Hepatocyte (in vitro differentiated cells): ENCODE measurements around the gene SLC6A12. TPM values are rescaled to one million over a fixed set of nuclear protein-coding genes. Genes with fewer than 3 reads are reported as not detected.

ENCODE experiments used
- DNase-seq: peaks from one replicate; pipeline ENCODE4 v3.0.0-alpha.2; 2016; ENCODE audit warnings: low spot score
- H2AFZ ChIP-seq: fragments of 200-600 bp; sonication (generic); 2 replicates; pipeline ENCODE4 v1.6.0; 2016; ENCODE audit warnings: antibody characterized with exemption, mild to moderate bottlenecking
- H3K27ac ChIP-seq: fragments of 200-600 bp; sonication (generic); 2 replicates; pipeline ENCODE4 v1.5.1; 2016; ENCODE audit warnings: mild to moderate bottlenecking
- H3K27me3 ChIP-seq: fragments of 200-600 bp; sonication (generic); 2 replicates; pipeline ENCODE4 v1.6.1; 2016
- H3K36me3 ChIP-seq: fragments of 200-600 bp; sonication (generic); replicated peaks from 2 replicates; pipeline ENCODE4 v1.5.1; 2016; ENCODE audit warnings: low read depth; ENCODE audit not compliant: insufficient read depth
- H3K4me1 ChIP-seq: fragments of 200-600 bp; sonication (generic); 2 replicates; pipeline ENCODE4 v1.5.1; 2016; ENCODE audit warnings: mild to moderate bottlenecking, moderate library complexity; ENCODE audit not compliant: insufficient read depth
- H3K4me2 ChIP-seq: fragments of 200-600 bp; sonication (generic); 2 replicates; pipeline ENCODE4 v1.6.0; 2016
- H3K4me3 ChIP-seq: fragments of 200-600 bp; sonication (generic); 2 replicates; pipeline ENCODE4 v1.5.1; 2016; ENCODE audit warnings: mild to moderate bottlenecking
- H3K79me2 ChIP-seq: fragments of 200-600 bp; sonication (generic); 2 replicates; pipeline ENCODE4 v1.6.0; 2017; ENCODE audit warnings: mild to moderate bottlenecking
- H3K9me2 ChIP-seq: fragments of 200-600 bp; sonication (generic); replicated peaks from 2 replicates; pipeline ENCODE4 v1.6.0; 2017; ENCODE audit warnings: mild to moderate bottlenecking; ENCODE audit not compliant: insufficient read depth
- H3K9me3 ChIP-seq: fragments of 200-600 bp; sonication (generic); 2 replicates; pipeline ENCODE4 v1.5.1; 2016; ENCODE audit warnings: low read depth, mild to moderate bottlenecking
- H4K20me1 ChIP-seq: fragments of 200-600 bp; sonication (generic); 2 replicates; pipeline ENCODE4 v1.6.0; 2016; ENCODE audit warnings: mild to moderate bottlenecking; ENCODE audit not compliant: insufficient read depth, poor library complexity, severe bottlenecking
- CTCF ChIP-seq: fragments of 200-600 bp; sonication (generic); IDR thresholded peaks from 2 replicates; pipeline ENCODE4 v1.5.1; 2016; ENCODE audit warnings: antibody characterized with exemption, mild to moderate bottlenecking; ENCODE audit not compliant: poor library complexity
- EZH2 ChIP-seq: fragments of 200-600 bp; sonication (generic); IDR thresholded peaks from 2 replicates; pipeline ENCODE4 v1.6.1; 2016; ENCODE audit warnings: antibody characterized with exemption, mild to moderate bottlenecking, borderline replicate concordance
- EZH2phosphoT487 ChIP-seq: fragments of 200-600 bp; sonication (generic); IDR thresholded peaks from one replicate; pipeline ENCODE4 v1.6.1; 2018; ENCODE audit warnings: antibody characterized with exemption, mild to moderate bottlenecking, low read depth, moderate library complexity; ENCODE audit not compliant: unreplicated experiment, severe bottlenecking
- WGBS: methylation state at CpG from one replicate; pipeline ENCODE4 v1.1.6; 2016; ENCODE audit warnings: low lambda C conversion rate; ENCODE audit errors: missing lambda C conversion rate; 5-methylcytosine and 5-hydroxymethylcytosine counted together
- polyA plus RNA-seq: library from polyadenylated mRNA; unstranded; fragments of >200 nt; fragmentation: Nextera tagmentation; extraction: Ambion mirVana; gene quantifications from 2 replicates; pipeline ENCODE4 v1.2.1, GENCODE V29; 2016
- total RNA-seq: library from RNA; depleted of rRNA; stranded (reverse); fragments of >200 nt; gene quantifications from 2 replicates; pipeline ENCODE4 v1.2.3, GENCODE V29; 2014

SLC6A12 gene
- total and polyA plus RNA-seq, 2 experiments from 2014 or later: 6.1 to 7.9 TPM

GRCh38 chr12:166425-167075 is 47.4 kb downstream of the SLC6A12 start:
- Histone ChIP-seq H3K4me3 (no peak overlapping the region), H4K20me1 (no peaks in the 10 kb centered on the region), H3K9me2 (no peaks in the 10 kb centered on the region), H2AFZ (no peak overlapping the region), H3K27ac (peak overlapping the region; percentile 93), H3K27me3 (no peaks in the 10 kb centered on the region), H3K4me1 (peaks cover 50% of the 10 kb centered on the region), H3K4me2 (peak overlapping the region; percentile 43), H3K9me3 (no peaks in the 10 kb centered on the region), H3K36me3 (no peaks in the 10 kb centered on the region), H3K79me2 (no peaks in the 10 kb centered on the region)
- TF ChIP-seq CTCF (no peak), EZH2 (no peak), EZH2phosphoT487 (no peak)
- no peak for DNase-seq
- WGBS: 76% methylated on average over 11 of the region's 11 CpGs

- H3K79me2 ChIP-seq: no peaks in the 10 kb centered on the region
- no peak overlapping the region for H2AFZ ChIP-seq
- H3K4me3 ChIP-seq: no peak overlapping the region
- peaks cover 50% of the 10 kb centered on the region for H3K4me1 ChIP-seq
- H3K27ac ChIP-seq: peak overlapping the region; percentile 93
- WGBS: 85% methylated on average over 14 of the region's 15 CpGs
- TF ChIP-seq EZH2: no peak
- no peak for DNase-seq
- peak overlapping the region; percentile 43 for H3K4me2 ChIP-seq
- no peaks in the 10 kb centered on the region for H3K36me3 ChIP-seq
- no peaks in the 10 kb centered on the region for H3K9me3 ChIP-seq
- H4K20me1 ChIP-seq: no peaks in the 10 kb centered on the region
- no peaks in the 10 kb centered on the region for H3K9me2 ChIP-seq
- no peaks in the 10 kb centered on the region for H3K27me3 ChIP-seq
Observed at GRCh38 chr12:165862-166368, 48.0 kb downstream of the SLC6A12 start.

GRCh38 chr12:164207-164606 is 49.8 kb downstream of the SLC6A12 start:
- H3K27ac ChIP-seq: no peak overlapping the region
- 61% methylated on average over 7 of the region's 7 CpGs for WGBS
- peak; percentile 64 for DNase-seq

More at GRCh38 chr12:164207-164606, 49.8 kb downstream of the SLC6A12 start:
- no peak overlapping the region for H3K4me2 ChIP-seq
- no peaks in the 10 kb centered on the region for H3K9me3 ChIP-seq
- no peaks in the 10 kb centered on the region for H3K36me3 ChIP-seq
- no peaks in the 10 kb centered on the region for H4K20me1 ChIP-seq
- H3K4me3 ChIP-seq: no peak overlapping the region
- H2AFZ ChIP-seq: no peak overlapping the region
- H3K4me1 ChIP-seq: peaks cover 41% of the 10 kb centered on the region
- H3K27me3 ChIP-seq: no peaks in the 10 kb centered on the region
- no peaks in the 10 kb centered on the region for H3K9me2 ChIP-seq
- TF ChIP-seq EZH2phosphoT487 (no peak), CTCF (no peak), EZH2 (no peak)
- no peaks in the 10 kb centered on the region for H3K79me2 ChIP-seq
